ENCODE data around the gene RAB35. TPM values are rescaled to one million over a fixed set of nuclear protein-coding genes. Genes with fewer than 3 reads are reported as not detected.
"Not testable (repeated sequence)": the region's sequence is repeated elsewhere in the genome, so short reads cannot be mapped to it uniquely, and the experiment has no call there.

RAB35 gene
- total RNA-seq, 1 donor: 25.0 TPM

DNA sequence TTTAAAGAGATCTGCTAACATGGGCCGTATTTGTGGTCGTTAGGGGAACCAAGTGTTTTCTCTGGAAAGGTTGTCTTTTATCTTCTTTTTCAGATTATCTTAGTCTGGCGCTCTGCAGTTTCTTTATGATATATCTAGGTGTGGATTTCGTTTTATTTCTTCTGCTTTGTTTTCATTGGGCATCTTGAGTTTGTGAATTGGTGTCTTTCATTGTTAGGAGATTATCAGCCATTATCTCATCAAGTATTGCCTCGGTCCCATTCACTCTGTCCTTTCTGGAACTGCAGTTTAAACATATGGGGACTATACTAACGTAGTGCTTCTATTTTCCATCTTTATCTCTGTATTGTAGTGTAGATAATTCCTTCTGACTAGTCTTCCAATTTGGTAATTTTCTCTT is 67.1 kb downstream of the RAB35 start:
- no peaks in the 10 kb centered on the region for H4K20me1 ChIP-seq (ENCODE audit: insufficient read depth, low read length)
- DNase-seq (ENCODE audit: insufficient read length, low spot score, missing footprints): no peak
- H3K4me2 ChIP-seq (ENCODE audit: insufficient read depth, low read length): no peak overlapping the region
- H2AFZ ChIP-seq (ENCODE audit: low read length): no peak overlapping the region
- no peaks in the 10 kb centered on the region for H3K9me3 ChIP-seq (ENCODE audit: low read depth, low read length)
- H3K4me3 ChIP-seq (ENCODE audit: insufficient read depth, low read length): no peak overlapping the region
- H3K27me3 ChIP-seq (ENCODE audit: insufficient read depth, low read length): peaks cover 10% of the 10 kb centered on the region
- no peak for TF ChIP-seq CTCF (IDR thresholded peaks at IDR 0.05; ENCODE audit: extremely low read depth, low read depth, low read length)
- H3K36me3 ChIP-seq (ENCODE audit: insufficient read depth, low read length): no peaks in the 10 kb centered on the region
- no peak overlapping the region for H3K27ac ChIP-seq (ENCODE audit: low read depth, low read length)
- H3K79me2 ChIP-seq (ENCODE audit: insufficient read depth, low read length): no peaks in the 10 kb centered on the region
- no peaks in the 10 kb centered on the region for H3K4me1 ChIP-seq (ENCODE audit: insufficient read depth, low read length)

GRCh38 chr12:120048263-120048662 is 68.3 kb downstream of the RAB35 start:
- Histone ChIP-seq H4K20me1 (ENCODE audit: insufficient read depth, low read length) (no peaks in the 10 kb centered on the region), H2AFZ (ENCODE audit: low read length) (no peak overlapping the region), H3K79me2 (ENCODE audit: insufficient read depth, low read length) (no peaks in the 10 kb centered on the region), H3K27ac (ENCODE audit: low read depth, low read length) (no peak overlapping the region), H3K36me3 (ENCODE audit: insufficient read depth, low read length) (no peaks in the 10 kb centered on the region), H3K4me2 (ENCODE audit: insufficient read depth, low read length) (no peak overlapping the region), H3K9me3 (ENCODE audit: low read depth, low read length) (no peaks in the 10 kb centered on the region), H3K27me3 (ENCODE audit: insufficient read depth, low read length) (peaks cover 10% of the 10 kb centered on the region), H3K4me1 (ENCODE audit: insufficient read depth, low read length) (no peaks in the 10 kb centered on the region), H3K4me3 (ENCODE audit: insufficient read depth, low read length) (no peak overlapping the region)
- DNase-seq (ENCODE audit: insufficient read length, low spot score, missing footprints): no peak
- TF ChIP-seq CTCF (IDR thresholded peaks at IDR 0.05; ENCODE audit: extremely low read depth, low read depth, low read length): no peak

DNA sequence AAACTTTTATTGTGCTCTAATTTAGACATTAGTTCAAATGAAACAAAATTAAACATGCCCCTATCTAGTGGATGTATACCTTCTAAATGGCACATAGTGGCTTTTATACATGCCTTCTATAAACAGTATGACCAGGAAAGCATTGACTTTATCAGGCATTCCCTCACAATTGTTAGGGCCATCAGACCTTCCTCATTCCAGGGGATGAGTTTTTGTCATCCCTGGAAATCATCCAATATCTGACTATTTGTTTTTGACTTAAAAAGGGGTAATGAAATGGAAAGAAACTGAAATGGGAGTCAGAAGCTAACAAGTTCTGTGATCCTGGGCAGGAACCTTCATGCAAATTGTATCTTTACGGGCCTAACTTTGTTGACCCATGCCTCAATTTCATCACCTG is 69.5 kb downstream of the RAB35 start:
- H3K79me2 ChIP-seq (ENCODE audit: insufficient read depth, low read length): no peaks in the 10 kb centered on the region
- no peak for TF ChIP-seq CTCF (IDR thresholded peaks at IDR 0.05; ENCODE audit: extremely low read depth, low read depth, low read length)
- no peak overlapping the region for H3K4me3 ChIP-seq (ENCODE audit: insufficient read depth, low read length)
- no peak overlapping the region for H3K27ac ChIP-seq (ENCODE audit: low read depth, low read length)
- no peak overlapping the region for H3K4me2 ChIP-seq (ENCODE audit: insufficient read depth, low read length)
- peaks cover 15% of the 10 kb centered on the region for H3K27me3 ChIP-seq (ENCODE audit: insufficient read depth, low read length)
- DNase-seq (ENCODE audit: insufficient read length, low spot score, missing footprints): no peak
- no peaks in the 10 kb centered on the region for H3K4me1 ChIP-seq (ENCODE audit: insufficient read depth, low read length)
- H3K36me3 ChIP-seq (ENCODE audit: insufficient read depth, low read length): no peaks in the 10 kb centered on the region
- no peaks in the 10 kb centered on the region for H4K20me1 ChIP-seq (ENCODE audit: insufficient read depth, low read length)
- H2AFZ ChIP-seq (ENCODE audit: low read length): no peak overlapping the region
- no peaks in the 10 kb centered on the region for H3K9me3 ChIP-seq (ENCODE audit: low read depth, low read length)

DNA sequence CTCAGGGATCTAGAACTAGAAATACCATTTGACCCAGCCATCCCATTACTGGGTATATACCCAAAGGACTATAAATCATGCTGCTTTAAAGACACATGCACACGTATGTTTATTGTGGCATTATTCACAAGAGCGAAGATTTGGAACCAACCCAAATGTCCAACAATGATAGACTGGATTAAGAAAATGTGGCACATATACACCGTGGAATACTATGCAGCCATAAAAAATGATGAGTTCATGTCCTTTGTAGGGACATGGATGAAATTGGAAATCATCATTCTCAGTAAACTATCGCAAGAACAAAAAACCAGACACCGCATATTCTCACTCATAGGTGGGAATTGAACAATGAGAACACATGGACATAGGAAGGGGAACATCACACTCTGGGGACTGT is 71.2 kb downstream of the RAB35 start:
- H3K27me3 ChIP-seq (ENCODE audit: insufficient read depth, low read length): peaks cover 15% of the 10 kb centered on the region
- H3K4me1 ChIP-seq (ENCODE audit: insufficient read depth, low read length); H3K27ac ChIP-seq (ENCODE audit: low read depth, low read length); H3K36me3 ChIP-seq (ENCODE audit: insufficient read depth, low read length); H3K4me2 ChIP-seq (ENCODE audit: insufficient read depth, low read length); H3K79me2 ChIP-seq (ENCODE audit: insufficient read depth, low read length); DNase-seq (ENCODE audit: insufficient read length, low spot score, missing footprints); H3K4me3 ChIP-seq (ENCODE audit: insufficient read depth, low read length); H3K9me3 ChIP-seq (ENCODE audit: low read depth, low read length); H4K20me1 ChIP-seq (ENCODE audit: insufficient read depth, low read length); H2AFZ ChIP-seq (ENCODE audit: low read length): not testable (repeated sequence)

Small RNA genes lying within 50 kb of the gene (small RNA-seq; reads per million reads assigned to genes)
- gene AC004812.1 (not detected), gene MIR4498 (not detected)

Other genes starting within 250 kb of the RAB35 start
- 8.8 and 10.1 TPM in 2 replicates for gene CIT, start 239.4 kb downstream of the RAB35 start, total RNA-seq
- gene BICDL1, start 127.5 kb downstream of the RAB35 start, total RNA-seq: not detected in 2 replicates
- gene GCN1, start 78.0 kb upstream of the RAB35 start, total RNA-seq: 103 and 143 TPM in 2 replicates
- gene RPLP0, start 84.4 kb upstream of the RAB35 start, total RNA-seq: 2,042 and 2,075 TPM in 2 replicates
- 41.6 and 46.3 TPM in 2 replicates for gene PXN, start 149.0 kb upstream of the RAB35 start, total RNA-seq
- under 0.01 TPM in 2 replicates for gene RNU4-2, start 175.2 kb upstream of the RAB35 start, total RNA-seq
- gene RNU4-1, start 176.5 kb upstream of the RAB35 start, total RNA-seq: under 0.01 TPM in 2 replicates
- gene SIRT4, start 185.6 kb upstream of the RAB35 start, total RNA-seq: 1.1 and 1.2 TPM in 2 replicates
- gene PLA2G1B, start 211.0 kb upstream of the RAB35 start, total RNA-seq: not detected in 2 replicates